GM23338 (cell line): ENCODE data around the gene WNT11.

Experiments used
- CREB1 ChIP-seq: fragments of 250-450 bp; sonication (Bioruptor Pico); IDR thresholded peaks from 2 replicates; pipeline ENCODE4 v1.5.0; 2020; ENCODE audit warnings: low read depth, mild to moderate bottlenecking, moderate library complexity
- ETS1 ChIP-seq: IDR thresholded peaks from 2 replicates; pipeline ENCODE4 v1.6.1; 2016; ENCODE audit warnings: antibody characterized with exemption
- EZH2 ChIP-seq: fragments of 200-600 bp; sonication (generic); IDR thresholded peaks from one replicate; pipeline ENCODE4 v1.8.0; 2017; ENCODE audit warnings: antibody characterized with exemption, mild to moderate bottlenecking, low read depth; ENCODE audit not compliant: unreplicated experiment
- EZH2phosphoT487 ChIP-seq: fragments of 200-600 bp; sonication (generic); IDR thresholded peaks from one replicate; pipeline ENCODE4 v1.8.1; 2018; ENCODE audit warnings: antibody characterized with exemption; ENCODE audit not compliant: unreplicated experiment
- JUNB ChIP-seq: IDR thresholded peaks from one replicate; pipeline ENCODE4 v1.6.1; 2016; ENCODE audit warnings: antibody characterized with exemption; ENCODE audit not compliant: unreplicated experiment
- NANOG ChIP-seq: IDR thresholded peaks from 2 replicates; pipeline ENCODE4 v1.6.1; 2016; ENCODE audit warnings: antibody characterized with exemption, borderline replicate concordance
- POLR2AphosphoS5 ChIP-seq: IDR thresholded peaks from 2 replicates; pipeline ENCODE4 v1.6.1; 2016; ENCODE audit warnings: antibody characterized with exemption, low read depth
- STAT1 ChIP-seq: IDR thresholded peaks from one replicate; pipeline ENCODE4 v1.6.1; 2016; ENCODE audit warnings: antibody characterized with exemption; ENCODE audit not compliant: unreplicated experiment
- ZNF114 ChIP-seq: fragments of 250-450 bp; sonication (Bioruptor Pico); IDR thresholded peaks from 2 replicates; pipeline ENCODE4 v1.5.0; 2020; ENCODE audit warnings: mild to moderate bottlenecking, moderate library complexity
- ZNF331 ChIP-seq: fragments of 250-450 bp; sonication (Bioruptor Pico); IDR thresholded peaks from 2 replicates; pipeline ENCODE4 v1.5.0; 2020; ENCODE audit warnings: low read depth, mild to moderate bottlenecking, moderate library complexity
- ZNF462 ChIP-seq: fragments of 250-450 bp; sonication (Bioruptor Pico); IDR thresholded peaks from 2 replicates; pipeline ENCODE4 v1.5.0; 2020; ENCODE audit warnings: mild to moderate bottlenecking, moderate library complexity
- TF ChIP-seq, protein P1 (sequence below), 2 experiments: fragments of 200-600 bp in 1 of 2; sonication (generic) in 1 of 2; conservative IDR thresholded peaks; 2 replicates each; pipeline versions ENCODE4 v1.5.1 to v1.6.1; 2016 to 2017; ENCODE audit warnings: antibody characterized with exemption in 2 of 2, low read depth in 2 of 2, mild to moderate bottlenecking in 2 of 2, moderate library complexity in 1 of 2
- TF ChIP-seq, protein P2 (sequence below): IDR thresholded peaks from one replicate; pipeline ENCODE4 v1.6.1; 2018; ENCODE audit warnings: antibody characterized with exemption; ENCODE audit not compliant: unreplicated experiment

DNA sequence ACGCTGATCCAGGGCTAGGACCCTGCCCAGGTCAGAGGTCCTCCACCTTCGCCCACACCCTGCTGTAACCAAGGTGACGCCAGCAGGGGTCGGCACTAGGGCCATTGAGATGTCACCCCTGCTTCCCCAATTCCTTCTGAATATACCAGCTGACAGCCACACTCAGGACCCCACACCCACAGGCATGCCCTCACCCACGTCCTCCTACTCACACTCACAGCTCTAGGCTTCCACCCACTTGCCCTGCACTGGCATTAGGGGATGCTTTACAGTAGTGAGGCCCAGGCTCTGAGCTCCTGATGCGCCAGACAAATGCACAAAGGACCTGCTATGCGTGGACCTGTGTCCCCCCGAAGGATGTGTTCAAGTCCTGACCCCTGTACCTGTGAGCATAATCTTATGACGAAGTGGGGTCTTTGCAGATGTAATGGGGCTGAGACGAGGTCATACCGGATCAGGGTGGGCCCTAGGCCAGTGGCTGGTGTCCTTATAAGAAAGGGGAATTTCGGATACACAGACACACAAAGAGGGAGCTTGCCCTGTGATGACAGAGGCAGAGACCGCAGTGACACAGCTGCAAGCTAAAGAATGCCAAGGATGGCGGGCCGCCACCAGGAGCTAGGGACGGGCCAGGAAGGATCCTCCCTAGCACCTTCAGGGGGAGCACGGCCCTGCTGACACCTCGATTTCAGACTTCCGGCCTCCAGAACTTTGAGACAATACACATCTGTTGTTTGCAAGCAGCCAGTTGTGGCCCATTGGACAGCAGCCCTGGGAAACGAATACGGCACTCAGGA lies 11.2 kb downstream of the WNT11 start:
- TF ChIP-seq, protein P1, sequence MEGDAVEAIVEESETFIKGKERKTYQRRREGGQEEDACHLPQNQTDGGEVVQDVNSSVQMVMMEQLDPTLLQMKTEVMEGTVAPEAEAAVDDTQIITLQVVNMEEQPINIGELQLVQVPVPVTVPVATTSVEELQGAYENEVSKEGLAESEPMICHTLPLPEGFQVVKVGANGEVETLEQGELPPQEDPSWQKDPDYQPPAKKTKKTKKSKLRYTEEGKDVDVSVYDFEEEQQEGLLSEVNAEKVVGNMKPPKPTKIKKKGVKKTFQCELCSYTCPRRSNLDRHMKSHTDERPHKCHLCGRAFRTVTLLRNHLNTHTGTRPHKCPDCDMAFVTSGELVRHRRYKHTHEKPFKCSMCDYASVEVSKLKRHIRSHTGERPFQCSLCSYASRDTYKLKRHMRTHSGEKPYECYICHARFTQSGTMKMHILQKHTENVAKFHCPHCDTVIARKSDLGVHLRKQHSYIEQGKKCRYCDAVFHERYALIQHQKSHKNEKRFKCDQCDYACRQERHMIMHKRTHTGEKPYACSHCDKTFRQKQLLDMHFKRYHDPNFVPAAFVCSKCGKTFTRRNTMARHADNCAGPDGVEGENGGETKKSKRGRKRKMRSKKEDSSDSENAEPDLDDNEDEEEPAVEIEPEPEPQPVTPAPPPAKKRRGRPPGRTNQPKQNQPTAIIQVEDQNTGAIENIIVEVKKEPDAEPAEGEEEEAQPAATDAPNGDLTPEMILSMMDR (conservative IDR thresholded peaks at IDR 0.05; ENCODE audit: low read depth in 2 of 2): peak in 1 of 2 experiments; percentile 13; a peak in 1 of 4 replicates
- no peak for TF ChIP-seq POLR2AphosphoS5
- no peak for TF ChIP-seq NANOG
- TF ChIP-seq EZH2: no peak
- TF ChIP-seq, protein P2, sequence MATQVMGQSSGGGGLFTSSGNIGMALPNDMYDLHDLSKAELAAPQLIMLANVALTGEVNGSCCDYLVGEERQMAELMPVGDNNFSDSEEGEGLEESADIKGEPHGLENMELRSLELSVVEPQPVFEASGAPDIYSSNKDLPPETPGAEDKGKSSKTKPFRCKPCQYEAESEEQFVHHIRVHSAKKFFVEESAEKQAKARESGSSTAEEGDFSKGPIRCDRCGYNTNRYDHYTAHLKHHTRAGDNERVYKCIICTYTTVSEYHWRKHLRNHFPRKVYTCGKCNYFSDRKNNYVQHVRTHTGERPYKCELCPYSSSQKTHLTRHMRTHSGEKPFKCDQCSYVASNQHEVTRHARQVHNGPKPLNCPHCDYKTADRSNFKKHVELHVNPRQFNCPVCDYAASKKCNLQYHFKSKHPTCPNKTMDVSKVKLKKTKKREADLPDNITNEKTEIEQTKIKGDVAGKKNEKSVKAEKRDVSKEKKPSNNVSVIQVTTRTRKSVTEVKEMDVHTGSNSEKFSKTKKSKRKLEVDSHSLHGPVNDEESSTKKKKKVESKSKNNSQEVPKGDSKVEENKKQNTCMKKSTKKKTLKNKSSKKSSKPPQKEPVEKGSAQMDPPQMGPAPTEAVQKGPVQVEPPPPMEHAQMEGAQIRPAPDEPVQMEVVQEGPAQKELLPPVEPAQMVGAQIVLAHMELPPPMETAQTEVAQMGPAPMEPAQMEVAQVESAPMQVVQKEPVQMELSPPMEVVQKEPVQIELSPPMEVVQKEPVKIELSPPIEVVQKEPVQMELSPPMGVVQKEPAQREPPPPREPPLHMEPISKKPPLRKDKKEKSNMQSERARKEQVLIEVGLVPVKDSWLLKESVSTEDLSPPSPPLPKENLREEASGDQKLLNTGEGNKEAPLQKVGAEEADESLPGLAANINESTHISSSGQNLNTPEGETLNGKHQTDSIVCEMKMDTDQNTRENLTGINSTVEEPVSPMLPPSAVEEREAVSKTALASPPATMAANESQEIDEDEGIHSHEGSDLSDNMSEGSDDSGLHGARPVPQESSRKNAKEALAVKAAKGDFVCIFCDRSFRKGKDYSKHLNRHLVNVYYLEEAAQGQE: no peak
- TF ChIP-seq JUNB: no peak
- TF ChIP-seq EZH2phosphoT487: no peak
- TF ChIP-seq ZNF114 (CRISPR knock-in tag): no peak
- TF ChIP-seq ETS1: no peak
- TF ChIP-seq CREB1 (CRISPR knock-in tag): no peak
- TF ChIP-seq STAT1: no peak
- no peak for TF ChIP-seq ZNF331
- TF ChIP-seq ZNF462 (CRISPR knock-in tag): no peak
